Thymus (tissue), 11 donors: ENCODE results near the gene TAPBP. TPM values are rescaled to one million over a fixed set of nuclear protein-coding genes. Genes with fewer than 3 reads are reported as not detected.
"Not testable (repeated sequence)": the region's sequence is repeated elsewhere in the genome, so short reads cannot be mapped to it uniquely, and the experiment has no call there.

Source experiments
- DNase-seq, 9 donors: peaks; one replicate each; pipeline ENCODE4 v3.0.0-alpha.2; 2013; ENCODE audit warnings: low spot score in 9 of 9, low read depth in 6 of 9, missing footprints in 1 of 9
- H3K27ac ChIP-seq, 2 donors: one replicate each; pipeline ENCODE4 v1.5.1; 2013; ENCODE audit warnings: control low read depth in 1 of 2, low read depth in 1 of 2, low read length in 1 of 2, mild to moderate bottlenecking in 1 of 2, moderate library complexity in 1 of 2
- H3K27me3 ChIP-seq, 2 donors: one replicate each; pipeline ENCODE4 v1.5.1; 2013; ENCODE audit warnings: low read length in 1 of 2; ENCODE audit not compliant: control insufficient read depth in 2 of 2, insufficient read depth in 1 of 2
- H3K36me3 ChIP-seq, 2 donors: one replicate each; pipeline ENCODE4 v1.5.1; 2013; ENCODE audit warnings: low read length in 1 of 2, mild to moderate bottlenecking in 1 of 2, moderate library complexity in 1 of 2; ENCODE audit not compliant: control insufficient read depth in 2 of 2, insufficient read depth in 2 of 2
- H3K4me1 ChIP-seq, 2 donors: one replicate each; pipeline ENCODE4 v1.5.1; 2013; ENCODE audit warnings: low read length in 2 of 2; ENCODE audit not compliant: control insufficient read depth in 2 of 2, insufficient read depth in 2 of 2
- H3K4me3 ChIP-seq, 2 donors: one replicate each; pipeline ENCODE4 v1.5.1; 2013; ENCODE audit warnings: low read length in 2 of 2, control low read depth in 1 of 2, mild to moderate bottlenecking in 1 of 2
- H3K9me3 ChIP-seq, 2 donors: one replicate each; pipeline ENCODE4 v1.5.1; 2013; ENCODE audit warnings: low read length in 1 of 2, mild to moderate bottlenecking in 1 of 2; ENCODE audit not compliant: control insufficient read depth in 2 of 2, insufficient read depth in 1 of 2
- whole genome bisulfite sequencing: extraction: QIAGEN DNeasy Blood & Tissue Kit; methylation state at CpG from one replicate; pipeline ENCODE4 v1.1.7; 2013; 5-methylcytosine and 5-hydroxymethylcytosine counted together
- polyA plus RNA-seq: library from polyadenylated mRNA; stranded (reverse); fragments of 200-250 nt; gene quantifications from one replicate; pipeline ENCODE4 v1.2.3, GENCODE V29; 2013
- total RNA-seq: library from RNA; stranded (reverse); fragments of 120-200 nt; gene quantifications from one replicate; pipeline ENCODE4 v1.2.4, GENCODE V29; 2013
- donor health status: healthy.

Gene TAPBP
- total and polyA plus RNA-seq, 2 donors: 37.7 to 57.0 TPM

- not testable (repeated sequence) for DNase-seq
These were observed 37.9 kb downstream of the TAPBP start for GRCh38 chr6:33275795-33276580.

GRCh38 chr6:33273924-33274902, 39.7 kb downstream of the TAPBP start:
- WGBS: 91% methylated on average over 14 of the region's 14 CpGs
- no peaks in the 10 kb centered on the region for H3K9me3 ChIP-seq
- H3K27me3 ChIP-seq: no peaks in the 10 kb centered on the region
- no peak overlapping the region for H3K4me3 ChIP-seq
- peaks cover 37 to 63% of the 10 kb centered on the region in 2 donors for H3K4me1 ChIP-seq
- peaks cover 30 to 57% of the 10 kb centered on the region in 2 donors for H3K36me3 ChIP-seq
- peak overlapping the region in 1 of 2 donors; percentile 3 for H3K27ac ChIP-seq
- no peak for DNase-seq

More at GRCh38 chr6:33275795-33276580, 37.9 kb downstream of the TAPBP start:
- Histone ChIP-seq H3K4me1 (peaks cover 31 to 65% of the 10 kb centered on the region in 2 donors), H3K4me3 (peak overlapping the region; percentile 90 to 92), H3K36me3 (peaks cover 45 to 70% of the 10 kb centered on the region in 2 donors), H3K27ac (peak overlapping the region; percentile 88 to 97)
- WGBS: 91% methylated on average over 16 of the region's 16 CpGs
- not testable (repeated sequence) for H3K27me3 ChIP-seq, H3K9me3 ChIP-seq

GRCh38 chr6:33273129-33273923, 40.6 kb downstream of the TAPBP start:
- no peaks in the 10 kb centered on the region for H3K9me3 ChIP-seq
- H3K27ac ChIP-seq: peak overlapping the region in 1 of 2 donors; percentile 10
- no peak for DNase-seq
- peaks cover 30 to 57% of the 10 kb centered on the region in 2 donors for H3K36me3 ChIP-seq
- peaks cover 34 to 62% of the 10 kb centered on the region in 2 donors for H3K4me1 ChIP-seq
- no peaks in the 10 kb centered on the region for H3K27me3 ChIP-seq
- peak overlapping the region; percentile 90 for H3K4me3 ChIP-seq
- 84% methylated on average over 11 of the region's 11 CpGs for WGBS

- H3K4me3 ChIP-seq: peak overlapping the region; percentile 90
- no peak for DNase-seq
- H3K9me3 ChIP-seq: no peaks in the 10 kb centered on the region
- 20% methylated on average over 22 of the region's 22 CpGs for WGBS
- peak overlapping the region; percentile 87 to 94 for H3K27ac ChIP-seq
- peaks cover 35 to 60% of the 10 kb centered on the region in 2 donors for H3K36me3 ChIP-seq
- H3K4me1 ChIP-seq: peaks cover 27 to 53% of the 10 kb centered on the region in 2 donors
- H3K27me3 ChIP-seq: no peaks in the 10 kb centered on the region
These were observed 41.4 kb downstream of the TAPBP start for GRCh38 chr6:33272275-33273128.

GRCh38 chr6:33271468-33272274, 42.2 kb downstream of the TAPBP start, which contains the start of the genes RPS18 and VPS52:
RPS18 (plus strand) TSS chr6:33272075; CDS start chr6:33272120, 45 bp downstream.
VPS52 (minus strand) TSS chr6:33271876; CDS start chr6:33271675, 201 bp downstream.
- Histone ChIP-seq H3K27ac (peak within 1 kb of the TSS; percentile 94 to 98), H3K36me3 (peaks cover 43 to 67% of the 10 kb centered on the region in 2 donors), H3K9me3 (no peaks in the 10 kb centered on the region), H3K27me3 (no peaks in the 10 kb centered on the region), H3K4me3 (peak within 1 kb of the TSS; percentile 90), H3K4me1 (peaks cover 27 to 49% of the 10 kb centered on the region in 2 donors)
- DNase-seq: peak; percentile 96 to 100 (median 99)
- under 1% methylated on average over 48 of the region's 48 CpGs for WGBS

- H3K27ac ChIP-seq: peak overlapping the region; percentile 94 to 98
- H3K4me1 ChIP-seq: peaks cover 23 to 43% of the 10 kb centered on the region in 2 donors
- no peaks in the 10 kb centered on the region for H3K9me3 ChIP-seq
- peak overlapping the region; percentile 90 for H3K4me3 ChIP-seq
- no peak for DNase-seq
- peaks cover 49 to 67% of the 10 kb centered on the region in 2 donors for H3K36me3 ChIP-seq
- 5% methylated on average over 7 of the region's 7 CpGs for WGBS
- H3K27me3 ChIP-seq: no peaks in the 10 kb centered on the region
These were observed 42.8 kb downstream of the TAPBP start for GRCh38 chr6:33271117-33271467.

- H3K36me3 ChIP-seq: peaks cover 53 to 77% of the 10 kb centered on the region in 2 donors
- no peaks in the 10 kb centered on the region for H3K4me1 ChIP-seq
- no peak overlapping the region for H3K27ac ChIP-seq
- 92% methylated on average over 7 of the region's 7 CpGs for WGBS
- no peak overlapping the region for H3K4me3 ChIP-seq
- no peak for DNase-seq
- no peaks in the 10 kb centered on the region for H3K9me3 ChIP-seq
- no peaks in the 10 kb centered on the region for H3K27me3 ChIP-seq
These were observed 49.9 kb downstream of the TAPBP start for GRCh38 chr6:33264015-33264414.
